NCI-H526 treated with DMSO at 0.1 percent for 48 hours (cell line): ENCODE results near the gene RTKN2.

Experiments used
- DNase-seq: peaks from one replicate; lab custom pipeline; 2025; lab: John Stamatoyannopoulos, UW

The RTKN2 gene

DNA sequence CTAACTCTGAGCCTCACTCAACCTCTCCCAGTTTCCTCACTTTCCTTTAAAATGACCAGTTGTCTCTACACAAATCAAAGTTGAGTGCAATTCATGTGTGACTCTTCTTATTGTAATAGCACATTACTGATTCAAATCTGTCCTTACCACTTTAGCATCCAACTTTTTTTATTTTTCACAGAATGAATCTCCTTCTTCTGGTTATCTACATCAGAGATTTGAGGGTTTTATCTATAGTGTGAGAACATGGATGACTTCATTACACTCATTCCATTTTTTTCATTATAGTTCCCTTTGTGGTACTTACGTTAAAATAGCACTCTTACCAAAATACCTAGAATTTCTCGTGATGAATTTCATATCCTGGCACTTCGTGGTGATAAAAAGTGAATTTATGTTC, 43.3 kb downstream of the RTKN2 start:
- no peak for DNase-seq

DNA sequence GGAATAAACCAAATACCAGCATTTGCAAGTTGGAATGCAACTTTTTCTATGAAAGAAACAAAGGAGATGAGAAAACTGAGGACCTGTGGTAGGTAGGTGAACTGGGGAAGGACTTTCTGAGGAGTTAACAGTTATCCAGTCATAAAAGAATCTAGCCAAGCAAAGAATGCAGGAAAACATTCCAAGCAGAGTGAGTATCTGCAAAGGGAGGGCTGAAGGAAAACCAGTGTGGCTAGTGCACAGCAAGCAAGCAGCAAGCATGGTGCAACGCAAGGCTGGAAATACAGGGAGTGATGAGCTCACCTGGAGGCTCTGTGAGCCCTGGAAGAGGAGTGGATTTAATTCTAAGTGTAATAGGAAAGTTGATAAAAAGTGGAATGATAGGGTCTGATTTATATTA, 44.0 kb downstream of the RTKN2 start:
- no peak for DNase-seq

DNA sequence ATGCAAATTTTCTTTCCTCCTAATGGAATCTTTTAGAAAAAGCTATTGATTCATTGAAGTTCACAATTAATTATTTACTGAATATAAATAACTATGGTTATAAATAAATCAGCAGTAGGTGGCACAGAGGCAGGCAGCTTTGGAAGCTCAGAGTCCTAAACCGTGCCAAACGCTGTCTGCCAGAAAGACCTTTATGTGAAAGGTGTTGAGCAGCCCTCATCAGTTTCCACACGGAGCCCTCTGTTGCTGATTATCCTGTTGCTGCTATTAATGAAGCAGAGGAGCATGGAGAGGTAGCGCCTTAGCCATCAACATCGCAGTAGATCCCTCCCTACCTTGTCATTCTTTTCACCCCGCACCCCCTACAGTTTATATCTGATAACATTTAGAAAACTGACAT, 51.0 kb downstream of the RTKN2 start:
- DNase-seq: no peak

DNA sequence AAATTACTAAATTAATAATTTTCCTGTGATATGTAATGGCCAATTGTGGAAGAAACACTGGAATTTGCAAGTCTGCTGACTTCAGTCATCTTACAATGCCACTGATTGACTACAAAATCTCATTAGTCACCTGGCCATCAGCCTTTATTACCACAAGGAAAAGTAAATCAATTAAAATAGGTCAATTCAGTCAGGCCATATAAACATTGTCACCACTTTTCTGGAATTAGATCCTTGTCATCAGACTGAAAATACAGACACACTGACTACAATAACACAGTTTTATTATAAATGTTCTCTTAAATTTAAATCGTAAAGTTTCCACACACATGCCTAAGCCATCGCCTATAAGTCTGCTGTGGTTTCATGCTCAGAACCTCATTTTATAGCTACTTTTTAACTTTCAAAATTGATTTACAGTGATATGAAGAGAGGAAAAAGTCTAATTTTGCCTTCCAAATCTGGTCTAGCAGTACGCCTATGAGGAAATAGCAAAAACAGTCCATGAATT, 54.2 kb downstream of the RTKN2 start:
- no peak for DNase-seq

DNA sequence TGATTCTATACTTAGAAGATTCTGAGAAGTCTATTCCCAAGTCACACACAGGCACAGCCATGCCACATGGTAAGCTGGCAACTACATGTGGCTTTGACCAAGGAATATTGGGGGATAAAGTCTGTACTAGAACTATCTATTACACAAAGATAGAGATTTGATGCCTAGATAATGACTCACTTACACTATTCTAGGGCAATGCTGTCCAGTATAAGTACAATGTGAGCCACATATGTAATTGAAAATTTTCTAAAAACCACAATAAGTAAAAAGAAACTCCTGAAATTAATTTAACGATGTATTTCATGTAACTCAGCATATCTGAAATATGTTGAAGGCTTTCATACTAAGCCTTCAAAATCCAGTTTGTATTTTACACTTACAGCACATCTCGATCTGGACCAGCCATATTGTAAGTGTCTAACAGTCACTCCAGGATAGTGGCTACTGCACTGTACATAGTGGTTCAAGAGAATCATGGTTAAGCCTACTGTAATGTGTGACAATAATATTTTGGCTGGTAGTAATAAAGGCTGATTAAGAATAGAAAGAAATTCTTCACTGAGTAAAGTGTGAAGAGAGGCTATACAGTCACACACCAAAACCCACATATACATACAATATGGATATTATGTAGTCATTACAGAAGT, 62.8 kb downstream of the RTKN2 start:
- DNase-seq: no peak

DNA sequence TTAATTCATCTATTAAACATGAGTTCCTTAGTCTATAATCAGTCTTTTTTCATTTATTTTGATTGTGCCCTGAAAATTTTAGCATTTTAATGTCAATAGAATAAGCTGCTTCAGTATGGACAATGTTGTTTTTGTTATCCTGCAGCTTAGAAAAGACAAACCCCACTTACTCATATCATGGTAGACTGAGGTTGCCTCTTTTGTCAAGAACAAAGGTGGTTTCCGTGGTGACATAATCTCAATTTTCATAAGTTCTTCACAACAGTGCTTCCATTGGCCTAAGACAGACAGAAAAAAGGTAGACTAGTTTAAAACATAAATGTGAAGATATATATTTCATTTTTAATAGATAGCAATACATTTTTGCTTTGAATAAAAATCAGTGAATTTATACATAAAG, 69.1 kb downstream of the RTKN2 start:
- DNase-seq: no peak

DNA sequence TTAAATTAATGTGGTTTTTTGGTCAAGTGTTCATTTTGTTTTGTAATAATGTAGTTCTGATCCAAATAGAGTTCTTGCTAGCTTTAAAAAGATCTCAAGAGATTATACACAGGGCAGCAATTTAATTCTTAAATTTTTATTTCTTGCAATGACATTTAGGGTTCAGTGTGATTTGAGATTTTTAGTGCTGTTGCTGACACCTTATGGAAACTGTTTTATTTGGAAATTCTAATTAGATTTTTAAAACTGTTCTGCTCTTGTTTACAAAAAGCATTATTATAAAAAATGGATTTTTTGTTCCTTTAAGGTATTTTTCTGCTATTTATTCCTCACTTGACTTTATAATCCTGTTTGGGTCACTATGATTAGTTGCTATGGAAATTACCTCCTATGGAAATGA, 72.1 kb downstream of the RTKN2 start:
- no peak for DNase-seq

DNA sequence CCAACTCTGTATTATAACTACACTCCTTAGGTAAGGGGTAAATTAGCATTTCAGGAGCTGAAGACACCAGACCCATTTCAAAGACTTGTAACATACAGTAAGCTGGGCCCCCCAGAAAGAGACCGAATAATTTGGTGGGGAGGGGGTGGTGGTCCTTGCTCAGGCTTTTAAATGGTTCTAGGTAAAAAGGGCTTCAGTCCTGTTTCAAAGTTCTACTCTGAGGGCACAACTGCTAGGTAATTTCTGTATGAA, 73.0 kb downstream of the RTKN2 start:
- DNase-seq: no peak

DNA sequence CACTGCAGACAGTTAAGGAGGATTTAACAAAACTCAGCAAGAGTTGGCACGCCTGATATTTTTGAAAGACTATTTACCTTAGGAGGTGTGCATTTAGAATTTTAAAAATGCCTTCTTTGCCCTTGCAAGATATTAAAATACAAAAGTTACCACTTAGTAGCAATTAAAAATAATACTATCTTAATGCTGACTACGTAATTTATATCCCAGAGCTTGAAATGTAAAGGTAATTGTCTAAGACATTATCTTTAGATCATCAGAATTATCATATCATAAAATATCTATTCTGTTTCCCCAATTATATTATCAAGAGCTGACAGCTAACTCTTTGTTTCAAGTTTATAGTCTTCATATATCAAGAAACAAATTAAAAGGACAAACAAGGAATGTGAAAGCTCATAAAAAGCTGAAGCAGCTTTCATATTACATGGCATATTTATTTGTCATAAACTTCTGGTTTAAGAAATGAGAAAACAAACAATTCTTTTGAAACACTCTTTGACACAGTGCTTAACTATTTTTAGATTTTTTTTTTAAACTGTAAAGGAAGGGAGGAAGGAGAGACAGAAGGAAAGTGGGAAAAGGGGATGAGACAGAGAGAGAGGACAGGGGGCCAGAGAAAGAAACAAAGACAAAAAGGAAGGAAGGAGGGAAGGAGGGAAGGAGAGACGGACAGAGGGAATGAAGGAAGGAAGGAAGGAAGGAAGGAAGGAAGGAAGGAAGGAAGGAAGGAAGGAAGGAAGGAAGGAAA, 73.5 kb downstream of the RTKN2 start:
- DNase-seq: no peak

DNA sequence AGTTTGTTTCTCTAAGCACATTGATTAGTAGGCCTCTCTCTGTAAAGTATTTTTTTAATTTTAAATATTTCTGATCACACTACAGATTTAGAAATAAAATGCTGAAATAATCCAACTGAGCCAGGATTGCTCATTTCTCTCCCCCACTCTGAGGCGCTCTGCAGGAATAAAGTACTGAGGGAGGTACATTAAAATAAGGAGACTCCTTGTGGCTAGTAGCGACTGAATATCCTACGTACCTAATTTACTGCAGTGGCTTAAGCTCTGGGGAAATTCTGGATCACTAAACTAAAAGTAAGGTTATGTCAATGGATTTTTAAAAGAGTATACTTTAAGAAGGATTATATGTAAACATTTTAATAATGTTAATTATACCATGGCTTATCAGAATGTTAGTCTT, 75.2 kb downstream of the RTKN2 start:
- no peak for DNase-seq

DNA sequence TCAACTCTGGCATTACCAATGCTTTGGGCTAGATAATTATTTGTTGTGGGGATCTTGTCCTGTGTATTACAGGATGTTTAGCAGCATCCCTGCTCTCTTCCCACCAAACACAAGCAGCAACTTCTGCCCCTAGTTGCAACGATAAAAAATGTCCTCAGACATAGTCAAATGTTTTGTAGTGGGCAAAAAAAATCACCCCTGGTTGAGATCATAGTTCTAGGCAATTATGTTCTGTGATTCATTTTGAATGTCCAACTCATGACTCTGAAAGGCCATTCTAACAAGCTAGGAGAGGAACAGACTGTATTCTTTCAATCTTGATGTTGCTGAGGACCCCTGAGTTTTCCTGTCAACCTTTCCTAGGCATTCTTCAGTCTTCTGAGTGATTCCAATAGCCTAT, 79.5 kb downstream of the RTKN2 start:
- DNase-seq: no peak

DNA sequence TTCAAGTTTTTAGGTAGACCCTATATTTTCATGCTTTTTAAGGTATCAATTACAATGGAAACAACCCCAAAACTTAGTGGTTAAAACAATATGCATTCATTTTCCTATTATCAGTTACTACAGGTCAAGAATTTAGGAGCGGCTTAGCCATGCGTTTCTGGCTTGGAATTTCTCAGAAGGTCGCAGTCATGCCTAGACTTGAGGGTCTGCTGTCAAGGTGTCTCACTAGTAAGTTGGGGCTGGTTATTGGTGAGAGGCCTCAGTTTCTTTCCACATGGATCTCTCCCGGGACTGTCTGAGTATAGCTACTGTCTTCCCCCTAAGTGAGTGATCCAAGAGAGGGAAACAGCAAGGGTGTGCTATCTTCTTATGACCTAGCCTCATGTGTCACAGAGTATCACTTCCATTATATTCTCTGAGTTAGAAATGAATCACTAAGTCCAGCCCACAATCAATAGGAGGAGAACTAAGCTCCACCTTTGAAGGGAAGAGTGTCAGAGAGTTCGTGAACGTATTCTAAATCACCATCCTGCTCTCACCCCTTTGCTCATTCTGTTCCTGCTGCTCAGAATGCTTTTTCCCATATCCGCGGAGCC, 80.5 kb downstream of the RTKN2 start:
- no peak for DNase-seq

DNA sequence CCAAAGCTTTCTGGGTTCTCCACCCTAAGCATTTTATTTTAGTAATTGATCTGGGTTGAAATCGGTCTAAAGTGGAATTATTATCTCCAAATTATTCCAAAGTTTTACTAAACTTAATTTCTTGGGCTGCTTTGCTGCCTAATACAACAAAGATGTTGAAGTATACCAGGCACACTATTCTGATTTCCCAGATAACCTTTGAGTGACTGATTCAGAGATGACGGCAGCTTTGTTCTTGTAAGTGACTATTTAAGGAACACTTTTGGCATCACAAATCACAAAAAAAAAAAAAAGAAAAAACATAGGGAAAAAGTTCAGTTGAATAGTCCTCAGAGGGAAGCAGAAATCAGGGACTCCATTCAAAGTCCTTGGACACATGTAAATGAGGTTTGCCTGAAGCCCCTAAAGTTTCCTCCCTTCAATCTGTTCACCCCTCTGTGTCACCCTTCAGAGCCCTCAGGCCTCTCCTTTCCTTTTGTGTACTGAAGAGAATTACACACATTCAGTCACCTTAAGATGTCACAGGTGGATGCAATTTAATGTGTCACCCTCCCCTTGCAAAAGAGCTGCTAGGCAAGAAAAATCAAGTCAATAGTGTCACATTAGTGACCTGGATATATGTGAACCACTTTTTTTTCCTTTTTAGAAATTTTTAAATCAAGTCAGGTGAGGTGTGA, 81.5 kb downstream of the RTKN2 start:
- no peak for DNase-seq

DNA sequence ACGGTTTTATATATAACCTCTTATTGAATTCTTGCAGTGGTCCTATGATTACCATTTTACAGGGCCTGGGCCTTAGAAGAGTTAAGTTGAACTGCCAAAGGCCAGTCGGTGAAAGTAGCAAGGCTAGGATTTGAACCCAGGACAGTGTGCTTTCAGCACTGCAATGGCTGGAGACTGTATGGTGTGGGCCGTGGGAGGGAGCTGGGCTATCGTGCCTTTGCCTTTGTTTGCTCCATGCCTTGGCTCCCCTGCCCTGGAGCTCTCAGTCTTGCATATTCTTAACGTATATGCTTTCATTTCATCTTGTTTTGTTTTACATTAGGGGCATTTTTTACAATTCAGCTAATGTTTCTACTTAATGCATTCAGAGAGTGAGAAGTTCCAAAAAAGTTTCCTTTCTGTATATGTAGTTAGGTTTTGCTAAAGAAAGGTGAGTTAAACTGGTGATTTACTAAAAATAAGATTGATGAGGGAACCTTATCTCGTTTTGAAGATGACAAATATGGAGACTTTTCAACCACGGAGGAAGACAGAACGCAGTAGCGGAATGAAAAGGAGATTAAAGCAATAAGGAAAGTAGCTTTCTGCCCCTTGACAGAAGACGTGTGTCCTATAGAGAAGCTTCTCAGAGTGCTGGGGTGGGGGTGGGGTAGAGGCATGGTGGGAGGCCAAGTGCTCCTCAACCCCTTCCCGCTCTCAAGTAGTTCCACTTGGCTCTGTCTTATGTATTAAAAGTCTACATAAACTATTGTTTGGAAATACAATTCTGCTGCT, 82.5 kb downstream of the RTKN2 start:
- no peak for DNase-seq

DNA sequence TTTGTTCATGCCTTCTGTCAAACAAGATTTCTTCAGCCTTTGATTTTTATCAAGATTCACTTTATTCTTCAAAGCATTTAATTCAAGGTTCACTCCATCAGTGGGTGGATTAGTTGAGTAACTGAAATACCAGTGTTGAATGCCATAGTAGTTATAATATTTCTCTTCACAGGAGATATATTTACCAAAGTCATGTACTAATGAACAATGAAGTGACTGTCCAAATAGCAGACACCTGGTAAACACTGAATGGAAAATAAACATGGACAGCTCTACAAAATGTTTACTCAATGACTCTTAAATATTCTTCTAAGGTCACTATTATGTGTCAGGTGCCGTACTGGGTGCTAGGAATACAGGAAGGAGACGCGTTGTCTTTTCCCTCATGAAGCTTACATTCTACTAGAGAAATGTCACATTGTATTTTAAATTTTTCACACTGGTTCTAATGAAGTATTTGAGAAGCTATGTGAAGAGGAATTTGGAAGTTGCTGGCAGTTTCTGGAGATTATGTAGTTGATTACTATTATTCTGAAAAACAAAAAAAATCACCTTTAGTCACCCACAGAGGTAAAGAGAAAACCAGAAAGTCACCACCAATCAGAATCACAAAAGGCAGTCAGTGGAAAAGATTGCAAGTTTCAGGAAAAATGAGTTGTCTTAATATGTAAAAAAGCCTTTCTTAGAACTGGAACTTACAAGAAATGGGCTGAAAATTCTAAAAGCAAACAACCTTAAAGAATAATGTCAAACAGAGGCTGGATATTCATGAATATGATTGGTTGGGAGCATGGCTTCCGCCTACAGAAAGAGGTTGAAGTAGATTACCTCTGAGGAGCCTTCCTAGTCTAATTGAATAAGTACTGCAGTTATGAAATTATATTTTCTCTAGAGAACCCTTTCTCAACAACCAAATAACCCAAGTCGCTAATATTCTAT, 84.5 kb downstream of the RTKN2 start:
- no peak for DNase-seq

DNA sequence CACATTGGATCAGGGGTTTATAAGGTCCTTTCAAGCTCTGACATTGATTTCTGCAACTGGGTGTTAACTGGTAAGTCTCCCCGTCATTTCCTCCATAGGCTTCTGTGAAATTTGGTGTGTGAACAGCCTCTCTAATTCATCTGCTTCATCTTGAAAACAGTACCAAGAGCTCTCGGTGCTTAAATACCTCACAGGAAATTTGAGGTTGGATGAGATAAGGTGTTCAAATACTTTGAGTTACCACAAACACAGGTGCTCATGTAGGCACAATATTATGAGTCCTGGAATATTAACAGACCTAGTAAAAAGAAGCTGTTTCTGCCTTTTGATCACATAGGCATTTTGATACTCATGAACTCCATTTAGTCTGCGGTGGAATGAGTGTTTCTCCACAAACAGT, 85.2 kb downstream of the RTKN2 start:
- DNase-seq: no peak

DNA sequence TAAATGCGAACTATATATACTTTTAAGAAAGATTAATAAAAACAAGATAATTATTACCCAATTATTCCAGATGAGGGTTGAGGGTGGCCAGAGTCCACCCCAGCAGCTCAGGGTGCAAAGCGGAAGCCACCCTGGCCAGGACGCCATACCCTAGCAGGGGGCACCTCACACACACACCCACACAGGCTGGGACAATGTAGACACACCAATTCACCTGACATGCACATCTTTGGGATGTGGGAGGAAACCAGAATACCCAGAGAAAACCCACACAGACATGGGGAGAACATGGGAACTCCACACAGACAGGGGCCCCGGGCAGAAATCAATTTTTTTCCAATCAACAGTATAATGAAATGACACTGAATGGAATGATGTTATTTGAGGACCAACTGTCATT, 86.0 kb downstream of the RTKN2 start:
- DNase-seq: no peak

DNA sequence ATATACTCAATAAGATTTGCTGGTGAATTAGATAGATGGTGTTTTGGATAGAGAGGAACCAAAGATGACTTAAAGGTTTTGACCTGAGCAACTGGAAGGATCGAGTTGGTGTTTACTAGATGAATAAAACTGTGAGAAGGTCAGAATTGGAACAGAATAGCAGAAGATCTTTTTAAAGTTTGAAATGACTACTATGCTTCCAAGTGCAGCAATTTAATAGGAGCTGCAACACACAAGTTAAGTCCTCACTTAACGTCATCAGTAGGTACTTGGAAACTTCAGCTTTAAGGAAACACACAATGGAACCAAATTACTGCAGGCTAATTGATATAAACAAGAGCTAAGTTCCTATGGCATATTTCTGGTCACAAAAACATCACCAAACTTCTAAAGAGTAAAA, 86.5 kb downstream of the RTKN2 start:
- no peak for DNase-seq

DNA sequence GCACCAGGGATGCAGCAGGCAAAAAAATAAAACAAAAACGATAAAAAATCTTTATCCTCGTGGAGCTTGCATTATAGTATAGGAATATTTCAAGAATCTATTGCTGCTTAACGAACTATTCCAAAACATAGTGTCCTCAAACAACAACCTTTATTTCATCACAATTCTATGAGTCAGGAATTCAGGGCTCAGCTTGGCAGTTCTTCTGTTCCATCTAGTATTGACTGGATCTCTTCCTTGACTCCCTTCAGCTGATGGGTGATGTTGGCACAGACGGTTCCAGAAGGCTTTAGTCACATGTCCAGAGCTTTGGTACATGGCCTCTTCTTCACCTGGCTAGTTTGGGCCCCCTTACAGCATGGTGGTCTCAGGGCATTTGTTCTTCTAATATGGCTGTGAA, 88.0 kb downstream of the RTKN2 start:
- no peak for DNase-seq

DNA sequence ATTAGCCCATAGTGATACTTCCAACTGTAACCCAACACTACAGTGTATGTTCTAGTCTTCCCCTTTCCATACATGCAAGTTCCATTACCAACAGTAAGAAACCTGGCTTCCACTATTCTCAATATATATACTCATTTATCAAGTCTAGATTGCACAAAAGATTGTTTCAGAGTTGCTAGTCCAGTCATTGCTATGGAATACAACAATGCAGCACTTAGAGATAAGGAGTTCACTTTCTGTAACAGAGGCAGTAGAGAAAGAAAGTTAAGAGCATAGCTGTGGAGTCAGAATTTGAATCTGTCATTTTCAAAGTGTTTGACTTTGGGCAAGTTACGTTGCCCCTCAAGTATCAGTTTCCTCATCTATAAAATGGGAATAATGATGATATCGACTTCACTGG, 90.1 kb downstream of the RTKN2 start:
- no peak for DNase-seq

DNA sequence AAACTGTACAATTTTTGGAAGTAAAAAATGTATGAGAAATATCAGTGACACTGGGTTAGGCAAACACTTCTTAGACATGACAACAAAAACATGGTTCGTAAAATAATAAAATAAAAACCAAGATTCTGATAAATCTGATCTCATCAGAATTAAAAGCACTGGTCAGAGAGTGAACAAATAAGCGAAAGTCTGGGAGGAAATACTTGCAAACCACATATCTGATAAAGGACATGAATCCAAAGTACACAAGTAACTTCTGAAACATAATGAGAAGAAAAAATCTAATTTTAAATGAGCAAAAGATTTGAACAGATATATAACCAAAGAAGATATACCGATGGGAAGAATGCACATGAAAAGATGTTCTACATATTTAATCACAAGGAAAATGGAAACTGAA, 91.5 kb downstream of the RTKN2 start:
- DNase-seq: no peak
